Mammary epithelial cell (primary cell): ENCODE results near the gene VCPKMT.

Experiments used
- EZH2 ChIP-seq: IDR thresholded peaks from 2 replicates; pipeline ENCODE4 v1.6.1; 2012; ENCODE audit warnings: low read length, inconsistent platforms, borderline replicate concordance
- TF ChIP-seq, protein P1 (sequence below), 2 donors: IDR thresholded peaks in 1 of 2; conservative IDR thresholded peaks in 1 of 2; 2 replicates each; pipeline ENCODE4 v1.5.1; 2011 to 2012; ENCODE audit warnings: inconsistent platforms in 2 of 2, low read length in 2 of 2, mild to moderate bottlenecking in 2 of 2, control low read depth in 1 of 2, low read depth in 1 of 2; ENCODE audit not compliant: insufficient read depth in 1 of 2; ENCODE audit errors: extremely low read depth in 1 of 2

DNA sequence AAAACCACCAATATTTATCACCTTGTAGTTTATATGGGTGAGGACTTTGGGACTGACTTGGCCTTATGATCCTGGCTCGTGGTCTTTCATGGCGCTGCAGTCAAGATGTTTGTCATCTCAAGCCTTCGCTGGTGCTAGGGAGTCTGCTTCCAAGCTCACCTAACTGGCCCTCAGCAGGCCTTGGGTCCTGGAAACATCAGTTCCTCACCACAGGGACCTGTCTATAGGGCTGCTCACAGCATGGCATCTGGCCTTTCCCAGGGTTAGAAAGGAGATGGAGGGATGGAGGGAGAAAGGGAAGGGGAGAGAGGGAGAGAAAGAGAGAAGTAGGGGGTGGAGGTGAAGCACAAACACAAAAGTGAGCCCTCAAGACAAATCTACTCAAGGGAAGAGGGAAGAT is 31.7 kb downstream of the VCPKMT start:
- no peak for TF ChIP-seq EZH2
- TF ChIP-seq, protein P1, sequence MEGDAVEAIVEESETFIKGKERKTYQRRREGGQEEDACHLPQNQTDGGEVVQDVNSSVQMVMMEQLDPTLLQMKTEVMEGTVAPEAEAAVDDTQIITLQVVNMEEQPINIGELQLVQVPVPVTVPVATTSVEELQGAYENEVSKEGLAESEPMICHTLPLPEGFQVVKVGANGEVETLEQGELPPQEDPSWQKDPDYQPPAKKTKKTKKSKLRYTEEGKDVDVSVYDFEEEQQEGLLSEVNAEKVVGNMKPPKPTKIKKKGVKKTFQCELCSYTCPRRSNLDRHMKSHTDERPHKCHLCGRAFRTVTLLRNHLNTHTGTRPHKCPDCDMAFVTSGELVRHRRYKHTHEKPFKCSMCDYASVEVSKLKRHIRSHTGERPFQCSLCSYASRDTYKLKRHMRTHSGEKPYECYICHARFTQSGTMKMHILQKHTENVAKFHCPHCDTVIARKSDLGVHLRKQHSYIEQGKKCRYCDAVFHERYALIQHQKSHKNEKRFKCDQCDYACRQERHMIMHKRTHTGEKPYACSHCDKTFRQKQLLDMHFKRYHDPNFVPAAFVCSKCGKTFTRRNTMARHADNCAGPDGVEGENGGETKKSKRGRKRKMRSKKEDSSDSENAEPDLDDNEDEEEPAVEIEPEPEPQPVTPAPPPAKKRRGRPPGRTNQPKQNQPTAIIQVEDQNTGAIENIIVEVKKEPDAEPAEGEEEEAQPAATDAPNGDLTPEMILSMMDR (conservative IDR thresholded peaks at IDR 0.05 in 1 of 2, IDR thresholded peaks at IDR 0.05 in 1 of 2; ENCODE audit: extremely low read depth in 1 of 2, insufficient read depth in 1 of 2, low read depth in 1 of 2, low read length in 2 of 2), result no peak
